GM18517 (cell line): ENCODE measurements around the gene SEMA5B.
A peak's percentile ranks its signal among the peaks of the same experiment; 100 is the strongest.

ENCODE experiments used
- ATAC-seq: cut with Tn5 transposase; IDR thresholded peaks from one replicate; pipeline ENCODE4 v1.9.1; 2021; ENCODE audit warnings: mild to moderate bottlenecking, moderate library complexity; ENCODE audit not compliant: unreplicated experiment

SEMA5B gene

DNA sequence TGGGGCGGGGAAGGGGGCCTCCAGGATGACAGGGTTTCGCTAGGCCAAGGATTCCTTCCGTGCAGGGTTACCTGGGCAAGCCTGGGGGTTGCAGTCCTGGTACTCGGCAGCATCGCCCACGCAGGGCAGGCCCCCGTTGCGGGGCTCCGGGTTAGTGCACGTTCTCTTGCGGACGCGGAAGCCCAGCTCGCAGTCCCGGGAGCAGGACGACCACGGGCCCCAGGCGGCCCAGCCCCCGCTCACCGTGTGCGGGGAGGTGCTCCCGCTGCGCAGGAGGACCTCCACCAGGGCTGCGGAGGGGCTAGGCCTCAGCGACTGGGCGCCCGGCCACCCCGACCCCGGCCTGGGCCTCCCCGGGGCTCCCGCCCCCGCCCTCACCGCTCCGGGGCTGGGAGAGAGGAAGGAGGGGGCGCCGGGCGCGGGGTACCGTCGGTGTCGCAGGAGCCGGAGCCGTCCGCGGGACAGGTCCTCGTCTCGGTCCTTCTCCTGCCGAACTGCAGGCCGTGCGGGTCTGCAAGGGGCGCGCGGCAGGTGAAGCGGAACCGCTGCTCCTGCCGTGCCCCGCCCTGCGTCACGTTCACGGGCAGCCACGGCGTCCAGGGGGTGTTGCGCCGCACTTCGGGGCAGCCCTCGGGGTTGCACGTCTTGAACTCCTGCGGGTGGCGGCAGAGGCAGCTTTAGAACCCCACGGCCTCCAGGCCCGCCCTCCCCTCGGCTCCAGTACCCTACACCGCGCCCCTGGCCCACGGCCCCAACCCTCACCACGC is 114.6 kb downstream of the SEMA5B start:
- no peak for ATAC-seq

GRCh38 chr3:122911901-122912300 is 115.7 kb downstream of the SEMA5B start:
- ATAC-seq = no peak

GRCh38 chr3:122908251-122908650 is 119.3 kb downstream of the SEMA5B start:
- ATAC-seq = no peak

GRCh38 chr3:122907471-122907870 is 120.1 kb downstream of the SEMA5B start:
- ATAC-seq = no peak

- ATAC-seq = no peak
Measured at GRCh38 chr3:122903171-122903570, 124.4 kb downstream of the SEMA5B start.

DNA sequence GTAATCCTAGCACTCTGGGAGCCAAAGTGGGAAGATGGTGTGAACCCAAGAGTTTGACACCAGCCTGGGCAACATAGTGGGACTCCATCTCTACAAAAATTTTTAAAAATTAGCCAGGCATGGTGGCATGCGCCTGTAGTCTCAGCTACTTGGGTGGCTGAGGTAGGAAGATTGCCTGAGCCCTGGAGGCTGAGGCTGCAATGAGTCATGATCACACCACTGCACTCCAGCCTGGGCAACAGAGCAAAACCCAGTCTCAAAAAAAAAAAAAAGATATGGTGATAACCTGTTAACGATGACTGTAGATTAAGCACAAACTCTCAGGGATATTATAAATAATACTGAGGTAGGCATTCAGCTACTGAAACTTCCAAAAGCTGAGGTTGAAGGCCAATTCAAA is 125.2 kb downstream of the SEMA5B start:
- no peak for ATAC-seq

GRCh38 chr3:122898298-122898697 is 129.3 kb downstream of the SEMA5B start:
- ATAC-seq = no peak

DNA sequence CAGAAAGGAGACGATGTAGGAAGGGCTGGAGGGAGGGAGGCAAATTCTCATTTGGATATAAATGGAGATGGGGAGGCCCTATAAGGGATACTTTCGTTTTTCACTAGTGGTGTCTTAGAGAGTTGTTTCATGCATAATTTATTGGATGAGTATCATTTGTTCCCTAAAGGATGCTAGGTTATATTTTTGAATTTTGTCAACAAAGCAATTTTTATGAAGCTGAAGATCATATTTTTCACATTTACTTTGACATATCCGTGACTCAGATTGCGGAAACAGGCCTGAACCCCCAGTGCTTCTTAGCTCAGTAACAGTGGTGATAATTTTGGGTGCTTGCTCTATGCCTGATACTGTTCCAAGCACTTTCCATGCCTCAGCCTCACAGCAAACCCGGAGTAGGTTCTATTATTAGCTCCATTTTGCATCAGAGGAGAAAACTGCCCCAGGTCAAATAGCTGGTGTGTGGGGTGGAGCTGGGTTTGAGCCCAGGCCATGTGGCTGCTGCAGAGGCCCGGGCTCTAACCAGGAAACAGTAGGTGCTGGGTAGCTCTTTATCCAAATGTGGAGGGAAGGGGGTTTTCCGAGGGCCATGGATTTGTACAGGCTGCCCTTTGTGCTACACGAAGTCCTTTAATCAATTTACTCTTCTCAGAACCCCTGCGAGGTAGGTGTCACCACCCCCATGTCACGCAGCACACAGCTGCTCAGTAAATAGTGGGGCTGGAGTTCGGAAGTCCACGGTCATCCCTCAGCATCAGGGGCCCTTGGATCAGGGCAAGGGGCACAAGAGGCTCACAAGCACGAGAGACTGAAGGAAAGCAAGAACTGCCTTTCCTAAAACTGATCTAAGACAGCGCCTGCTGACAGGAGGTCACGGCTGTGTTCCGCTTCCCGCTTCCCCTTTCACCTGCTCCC is 133.6 kb downstream of the SEMA5B start:
- no peak for ATAC-seq

- ATAC-seq = no peak
Measured at GRCh38 chr3:122893282-122893681, 134.3 kb downstream of the SEMA5B start.

DNA sequence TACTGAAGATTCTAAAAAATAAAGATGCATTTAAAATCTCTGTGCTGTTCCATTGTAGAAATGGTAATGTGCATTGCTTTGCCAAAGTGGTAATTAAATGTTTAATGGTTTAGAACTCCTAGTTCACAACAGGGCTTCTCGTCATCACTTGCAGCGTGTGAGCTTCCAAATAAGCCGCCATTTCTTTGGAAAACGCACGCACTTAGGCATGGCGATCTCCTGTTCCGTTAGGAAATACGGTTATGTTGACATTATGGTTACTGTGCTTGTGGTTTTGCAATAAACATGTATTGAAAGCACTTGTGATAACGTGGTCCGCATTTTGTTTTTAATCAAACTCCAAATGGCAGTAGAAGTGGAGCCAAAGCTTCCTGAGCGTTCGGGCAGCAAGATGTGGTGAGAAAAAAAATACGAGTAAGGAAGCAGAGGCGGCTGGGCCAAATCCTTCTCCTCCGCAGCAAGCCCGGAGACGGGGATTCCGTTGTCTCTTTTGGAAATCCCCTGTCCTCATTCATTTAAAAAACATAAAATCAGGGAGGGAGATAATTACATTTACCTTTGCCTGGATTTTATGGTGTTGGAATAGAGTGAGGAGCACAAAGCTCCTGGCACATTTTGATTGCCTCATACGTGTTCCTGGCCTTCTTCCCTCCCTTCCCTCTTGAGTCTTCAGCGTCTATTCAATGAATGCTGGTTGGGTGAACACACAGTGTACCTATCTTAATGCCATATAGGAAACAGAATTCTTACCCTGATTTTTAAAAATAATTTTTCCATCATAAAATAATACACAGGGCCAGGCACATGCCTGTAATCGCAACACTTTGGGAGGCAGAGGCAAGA is 135.2 kb downstream of the SEMA5B start:
- no peak for ATAC-seq

GRCh38 chr3:122890720-122891220 is 136.8 kb downstream of the SEMA5B start:
- ATAC-seq = no peak

GRCh38 chr3:122890077-122890719 is 137.4 kb downstream of the SEMA5B start:
- peak; percentile 50 for ATAC-seq

DNA sequence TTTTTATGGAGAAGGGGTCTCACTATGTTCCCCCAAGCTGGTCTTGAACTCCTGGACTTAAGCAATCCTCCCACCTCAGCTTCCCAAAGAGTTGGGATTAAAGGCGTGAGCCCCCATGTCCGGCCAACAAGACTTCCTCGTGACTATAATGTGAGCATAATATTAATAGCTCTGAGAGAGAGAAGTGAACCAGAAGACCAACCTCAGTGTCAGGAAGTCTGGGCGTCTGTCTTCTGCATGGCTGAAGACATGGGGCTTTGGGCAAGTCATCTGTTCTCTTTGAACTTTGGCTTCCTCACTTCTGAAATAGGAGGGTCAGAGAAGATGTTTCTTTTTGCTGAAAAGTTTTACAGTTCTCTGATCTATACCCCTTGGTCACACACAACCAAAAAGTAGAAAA is 140.6 kb downstream of the SEMA5B start:
- ATAC-seq = no peak

DNA sequence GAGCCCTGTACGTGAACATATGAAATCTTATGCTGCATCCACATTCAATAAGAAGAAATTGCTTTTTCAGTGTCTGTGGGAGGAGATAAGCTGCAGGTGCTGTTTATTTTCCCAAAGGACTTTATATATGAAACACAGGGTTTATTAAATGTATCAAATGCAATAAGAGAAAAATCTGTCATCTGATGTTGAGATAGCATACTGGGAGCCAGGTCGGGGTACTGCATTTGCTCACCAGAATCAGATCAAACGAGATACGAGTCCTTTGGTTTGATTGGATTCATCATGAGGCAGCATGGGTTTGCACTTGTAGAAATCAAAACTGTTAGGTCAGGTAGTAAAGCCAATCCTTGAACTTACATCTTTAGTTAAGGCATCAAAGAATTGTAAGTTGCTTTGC is 141.3 kb downstream of the SEMA5B start:
- no peak for ATAC-seq

GRCh38 chr3:122882361-122882947 is 145.1 kb downstream of the SEMA5B start:
- ATAC-seq = no peak

DNA sequence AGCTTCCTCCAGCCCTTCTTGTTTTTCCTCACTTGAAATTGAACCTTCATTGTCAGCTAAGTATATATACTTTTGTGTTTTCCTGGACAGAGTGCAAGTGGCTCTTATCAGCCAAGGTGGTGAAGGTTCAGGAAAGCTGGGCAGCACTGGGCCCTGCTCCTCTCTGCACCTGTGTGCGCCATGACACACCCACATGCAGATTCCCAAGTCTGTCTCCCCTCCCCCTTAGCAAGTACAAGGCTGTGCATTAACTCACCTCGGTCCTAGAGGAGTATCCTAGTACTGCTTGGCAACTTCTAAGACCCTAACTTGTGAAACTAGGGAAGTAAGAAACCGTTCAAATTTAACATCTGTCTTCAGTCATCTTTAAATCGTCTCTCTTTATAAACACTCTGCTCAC is 146.9 kb downstream of the SEMA5B start:
- no peak for ATAC-seq

GRCh38 chr3:122880173-122880572 is 147.4 kb downstream of the SEMA5B start:
- no peak for ATAC-seq

DNA sequence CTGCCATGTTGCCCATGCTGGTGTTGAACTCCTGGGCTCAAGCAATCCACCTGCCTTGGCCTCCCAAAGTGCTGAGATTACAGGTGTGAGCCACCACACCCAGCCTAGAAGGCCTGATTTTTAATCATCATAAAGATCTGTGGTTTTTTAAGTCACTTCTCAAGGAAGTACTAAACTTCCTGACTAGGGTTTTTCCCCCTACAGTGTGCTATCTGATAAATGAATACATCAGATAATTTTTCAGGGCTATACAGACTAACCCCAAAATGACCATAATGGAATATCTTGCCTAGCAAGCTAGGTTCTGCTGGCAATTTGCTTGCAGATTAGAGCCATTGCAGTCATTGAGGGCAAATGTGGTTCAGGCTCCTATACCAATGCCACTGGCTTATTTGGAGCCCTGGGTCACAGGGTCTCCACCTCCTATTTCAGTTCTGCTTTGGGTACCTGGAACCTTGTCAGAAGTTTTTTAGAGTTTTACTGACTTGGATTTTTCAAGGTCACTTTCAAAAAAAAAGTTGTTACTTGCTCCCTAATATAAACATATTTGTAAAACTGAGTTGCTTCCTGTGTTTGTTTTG is 151.9 kb downstream of the SEMA5B start:
- ATAC-seq = no peak

GRCh38 chr3:122873741-122874515 is 153.6 kb downstream of the SEMA5B start:
- ATAC-seq = no peak
